Measurements from ENCODE around the gene NKD2.

DNA sequence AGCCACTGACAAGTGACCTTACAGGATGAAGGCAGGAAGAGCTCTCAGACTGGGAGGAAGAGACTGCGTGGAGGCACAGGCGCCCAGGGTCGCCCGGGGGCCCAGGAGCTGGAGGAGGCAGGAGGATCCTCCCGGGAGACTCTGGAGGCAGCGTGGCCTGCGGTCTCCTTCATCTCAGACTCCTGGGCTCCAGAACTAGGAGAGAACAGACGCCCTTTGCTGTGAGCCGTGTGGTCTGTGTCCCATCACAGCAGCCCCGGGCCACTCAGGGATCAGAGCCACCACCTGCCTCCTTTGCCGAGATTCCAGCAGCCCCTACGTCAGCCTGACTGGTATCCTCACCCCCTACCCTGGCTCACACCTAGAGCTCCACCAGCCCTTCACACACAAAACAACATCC lies 58.1 kb downstream of the NKD2 start:
- TF ChIP-seq, protein P1, sequence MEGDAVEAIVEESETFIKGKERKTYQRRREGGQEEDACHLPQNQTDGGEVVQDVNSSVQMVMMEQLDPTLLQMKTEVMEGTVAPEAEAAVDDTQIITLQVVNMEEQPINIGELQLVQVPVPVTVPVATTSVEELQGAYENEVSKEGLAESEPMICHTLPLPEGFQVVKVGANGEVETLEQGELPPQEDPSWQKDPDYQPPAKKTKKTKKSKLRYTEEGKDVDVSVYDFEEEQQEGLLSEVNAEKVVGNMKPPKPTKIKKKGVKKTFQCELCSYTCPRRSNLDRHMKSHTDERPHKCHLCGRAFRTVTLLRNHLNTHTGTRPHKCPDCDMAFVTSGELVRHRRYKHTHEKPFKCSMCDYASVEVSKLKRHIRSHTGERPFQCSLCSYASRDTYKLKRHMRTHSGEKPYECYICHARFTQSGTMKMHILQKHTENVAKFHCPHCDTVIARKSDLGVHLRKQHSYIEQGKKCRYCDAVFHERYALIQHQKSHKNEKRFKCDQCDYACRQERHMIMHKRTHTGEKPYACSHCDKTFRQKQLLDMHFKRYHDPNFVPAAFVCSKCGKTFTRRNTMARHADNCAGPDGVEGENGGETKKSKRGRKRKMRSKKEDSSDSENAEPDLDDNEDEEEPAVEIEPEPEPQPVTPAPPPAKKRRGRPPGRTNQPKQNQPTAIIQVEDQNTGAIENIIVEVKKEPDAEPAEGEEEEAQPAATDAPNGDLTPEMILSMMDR (IDR thresholded peaks at IDR 0.05; ENCODE audit: low read depth, low read length, poor library complexity, severe bottlenecking) = no peak
- TF ChIP-seq EZH2phosphoT487 (IDR thresholded peaks at IDR 0.05; ENCODE audit: borderline replicate concordance, low read length) = no peak

All from DOHH2 (cell line).